ACC112 (cell line): ENCODE results near the gene FRAS1.
"Not testable (repeated sequence)": the region's sequence is repeated elsewhere in the genome, so short reads cannot be mapped to it uniquely, and the experiment has no call there.

ENCODE experiments used
- H2AFZ ChIP-seq: fragments of 200-600 bp; sonication (generic); one replicate; pipeline ENCODE4 v1.6.0; 2017; ENCODE audit warnings: antibody characterized with exemption, low read length; ENCODE audit not compliant: unreplicated experiment
- H3K27ac ChIP-seq: fragments of 200-600 bp; sonication (generic); 2 replicates; pipeline ENCODE4 v1.5.1; 2014; ENCODE audit warnings: low read depth, mild to moderate bottlenecking, antibody characterized with exemption, low read length, moderate library complexity
- H3K27me3 ChIP-seq: fragments of 200-600 bp; sonication (generic); 2 replicates; pipeline ENCODE4 v1.6.1; 2014; ENCODE audit warnings: mild to moderate bottlenecking, antibody characterized with exemption, low read length, moderate library complexity, mixed read lengths; ENCODE audit not compliant: insufficient read depth
- H3K36me3 ChIP-seq: fragments of 200-600 bp; sonication (generic); 2 replicates; pipeline ENCODE4 v1.6.1; 2016; ENCODE audit warnings: mild to moderate bottlenecking, antibody characterized with exemption, low read length, moderate library complexity, mixed read lengths; ENCODE audit not compliant: insufficient read depth
- H3K4me1 ChIP-seq: fragments of 200-600 bp; sonication (generic); one replicate; pipeline ENCODE4 v1.6.1; 2016; ENCODE audit warnings: low read length, mixed read lengths; ENCODE audit not compliant: insufficient read depth, unreplicated experiment, control insufficient read depth
- H3K4me3 ChIP-seq: fragments of 200-600 bp; sonication (generic); 2 replicates; pipeline ENCODE4 v1.5.1; 2014; ENCODE audit warnings: mild to moderate bottlenecking, low read depth, low read length
- H3K79me2 ChIP-seq: fragments of 200-600 bp; sonication (generic); one replicate; pipeline ENCODE4 v1.6.0; 2016; ENCODE audit warnings: low read length; ENCODE audit not compliant: control insufficient read depth, unreplicated experiment, insufficient read depth

FRAS1 gene

DNA sequence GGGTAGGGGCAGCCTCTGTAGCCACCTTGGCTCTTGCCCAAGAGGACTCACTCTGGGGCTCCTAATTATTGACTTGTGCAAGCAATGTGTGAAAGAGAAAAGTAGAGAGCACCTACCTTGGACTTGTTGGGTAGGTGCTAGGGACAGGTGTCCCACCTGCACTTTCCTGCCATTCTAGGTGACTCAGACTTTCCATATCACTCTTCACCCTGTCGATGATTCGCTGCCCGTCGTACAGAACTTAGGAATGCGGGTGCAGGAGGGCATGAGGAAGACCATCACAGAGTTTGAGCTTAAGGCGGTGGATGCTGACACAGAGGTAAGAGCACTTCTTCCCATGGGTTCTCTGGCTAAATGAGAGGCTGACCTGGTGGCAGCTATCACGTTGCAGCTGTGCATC lies 407.1 kb downstream of the FRAS1 start:
- H2AFZ ChIP-seq: no peak overlapping the region
- H3K4me3 ChIP-seq: no peak overlapping the region
- H3K4me1 ChIP-seq: no peaks in the 10 kb centered on the region
- H3K27me3 ChIP-seq: no peaks in the 10 kb centered on the region
- no peaks in the 10 kb centered on the region for H3K79me2 ChIP-seq
- no peak overlapping the region for H3K27ac ChIP-seq
- H3K36me3 ChIP-seq: no peaks in the 10 kb centered on the region

- not testable (repeated sequence) for H3K4me3 ChIP-seq, H3K27me3 ChIP-seq, H3K36me3 ChIP-seq, H3K79me2 ChIP-seq, H3K4me1 ChIP-seq, H3K27ac ChIP-seq, H2AFZ ChIP-seq
Observed at GRCh38 chr4:78467223-78467622, 410.1 kb downstream of the FRAS1 start.

GRCh38 chr4:78468272-78468671 lies 411.1 kb downstream of the FRAS1 start:
- no peak overlapping the region for H3K4me3 ChIP-seq
- no peaks in the 10 kb centered on the region for H3K36me3 ChIP-seq
- H2AFZ ChIP-seq: no peak overlapping the region
- no peaks in the 10 kb centered on the region for H3K4me1 ChIP-seq
- H3K27me3 ChIP-seq: peaks cover 5% of the 10 kb centered on the region; the same call in 1 of the 2 replicates
- H3K27ac ChIP-seq: no peak overlapping the region
- no peaks in the 10 kb centered on the region for H3K79me2 ChIP-seq

DNA sequence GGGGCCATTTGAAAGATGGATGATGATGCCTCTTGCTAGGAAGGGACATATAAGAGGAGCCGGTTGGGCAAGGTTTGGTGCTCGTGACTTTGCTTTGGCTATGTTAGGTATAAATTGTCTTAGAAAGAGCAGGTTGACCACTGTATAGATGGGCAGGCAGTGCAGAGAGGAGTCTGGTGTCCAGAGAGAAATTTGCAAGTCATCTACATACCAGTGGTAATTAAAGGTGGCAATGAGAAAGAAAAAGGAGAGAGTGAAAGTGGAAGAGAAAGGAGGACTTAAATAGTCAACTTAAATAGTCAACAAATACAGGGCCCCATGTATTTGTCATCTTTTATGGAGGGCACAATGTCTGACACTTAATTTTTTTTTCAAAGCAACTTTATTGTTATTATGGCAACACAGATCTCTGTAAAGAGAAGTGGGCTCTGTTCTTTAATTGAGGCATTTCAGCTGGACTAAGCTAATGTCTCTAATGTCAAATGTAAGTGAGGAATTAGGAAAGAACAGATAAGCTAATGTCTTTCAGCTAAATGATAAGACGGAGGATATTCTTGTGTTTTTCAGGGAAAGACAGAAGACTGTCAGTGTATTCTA lies 419.1 kb downstream of the FRAS1 start:
- Histone ChIP-seq H3K79me2 (no peaks in the 10 kb centered on the region), H3K4me3 (no peak overlapping the region), H3K27ac (no peak overlapping the region), H3K36me3 (no peaks in the 10 kb centered on the region), H3K27me3 (peaks cover 5% of the 10 kb centered on the region; the same call in 1 of the 2 replicates), H3K4me1 (peaks cover 17% of the 10 kb centered on the region), H2AFZ (no peak overlapping the region)

- Histone ChIP-seq H3K36me3 (no peaks in the 10 kb centered on the region), H3K27me3 (peaks cover 5% of the 10 kb centered on the region; the same call in 1 of the 2 replicates), H2AFZ (no peak overlapping the region), H3K4me3 (no peak overlapping the region), H3K4me1 (peaks cover 24% of the 10 kb centered on the region), H3K79me2 (no peaks in the 10 kb centered on the region), H3K27ac (no peak overlapping the region)
Observed at GRCh38 chr4:78477276-78477675, 420.2 kb downstream of the FRAS1 start.

DNA sequence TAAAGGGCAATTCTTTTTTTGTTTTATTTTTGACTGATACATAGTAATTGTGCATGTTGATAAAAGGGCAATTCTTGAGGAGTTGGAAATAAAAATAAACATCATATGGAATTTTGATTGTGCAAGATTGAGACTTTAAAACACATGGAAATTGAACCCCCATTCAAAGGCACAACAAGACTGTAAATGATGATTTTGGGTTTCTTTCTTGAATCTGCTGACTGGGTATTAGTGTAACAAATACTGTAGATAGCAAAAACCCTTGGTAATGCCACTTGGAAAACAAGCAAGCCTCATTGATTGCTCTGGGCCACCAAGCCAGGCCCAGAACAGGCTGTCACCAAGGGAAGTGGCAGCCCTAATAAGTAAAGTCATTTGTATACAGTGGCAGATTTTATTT lies 421.4 kb downstream of the FRAS1 start:
- Histone ChIP-seq H3K36me3 (no peaks in the 10 kb centered on the region), H3K4me1 (peaks cover 24% of the 10 kb centered on the region)

DNA sequence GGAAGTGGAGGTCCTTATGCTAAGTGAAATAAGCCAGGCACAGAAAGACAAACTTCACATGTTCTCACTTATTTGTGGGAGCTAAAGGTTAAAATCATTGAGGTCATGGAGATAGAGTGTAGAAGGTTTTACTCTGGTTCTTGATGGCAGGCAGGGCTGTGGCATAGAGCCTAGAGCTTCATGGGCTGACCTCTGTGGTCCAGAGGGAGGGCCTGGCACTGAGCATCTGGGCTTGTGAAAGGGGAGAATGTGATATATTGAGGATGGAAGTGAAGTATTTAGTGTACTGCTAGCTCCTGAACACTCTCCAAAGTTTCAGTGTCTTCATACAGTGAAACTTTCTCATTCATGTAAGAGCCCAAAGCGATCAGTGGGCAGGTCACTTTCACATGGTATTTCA lies 423.2 kb downstream of the FRAS1 start:
- no peak overlapping the region for H3K4me3 ChIP-seq
- no peaks in the 10 kb centered on the region for H3K79me2 ChIP-seq
- peaks cover 24% of the 10 kb centered on the region for H3K4me1 ChIP-seq
- no peaks in the 10 kb centered on the region for H3K27me3 ChIP-seq
- no peaks in the 10 kb centered on the region for H3K36me3 ChIP-seq
- H2AFZ ChIP-seq: no peak overlapping the region
- H3K27ac ChIP-seq: no peak overlapping the region

More for the DNA sequence above, 421.4 kb downstream of the FRAS1 start:
- Histone ChIP-seq H3K27me3 (no peaks in the 10 kb centered on the region), H3K27ac (no peak overlapping the region), H3K4me3 (no peak overlapping the region), H3K79me2 (no peaks in the 10 kb centered on the region), H2AFZ (no peak overlapping the region)

DNA sequence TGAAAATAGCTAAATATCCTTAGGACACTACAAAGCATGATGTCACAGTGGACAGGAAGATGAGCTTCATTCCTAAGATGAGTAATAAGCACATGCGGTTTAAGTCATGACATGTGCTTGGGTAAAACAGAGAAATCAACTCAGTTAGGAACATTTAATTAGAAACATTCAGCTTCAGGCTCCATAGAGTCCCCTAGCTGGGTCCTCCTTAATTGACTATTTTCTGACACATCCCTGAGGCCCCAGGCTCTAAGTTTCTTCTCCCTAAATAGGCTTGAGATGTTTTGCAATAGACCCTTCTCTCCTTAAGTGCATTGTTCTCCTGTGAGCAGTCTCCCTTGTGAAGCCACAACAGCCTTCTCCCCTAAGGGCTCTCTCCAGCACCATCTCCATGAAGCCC lies 424.1 kb downstream of the FRAS1 start:
- Histone ChIP-seq H3K27ac (peak overlapping the region; percentile 77), H3K27me3 (no peaks in the 10 kb centered on the region), H3K36me3 (no peaks in the 10 kb centered on the region), H3K4me1 (peaks cover 24% of the 10 kb centered on the region), H3K4me3 (no peak overlapping the region), H2AFZ (peak overlapping the region; percentile 35), H3K79me2 (no peaks in the 10 kb centered on the region)

- H3K79me2 ChIP-seq: no peaks in the 10 kb centered on the region
- H3K36me3 ChIP-seq: no peaks in the 10 kb centered on the region
- H3K4me3 ChIP-seq: no peak overlapping the region
- H2AFZ ChIP-seq: no peak overlapping the region
- no peaks in the 10 kb centered on the region for H3K27me3 ChIP-seq
- no peak overlapping the region for H3K27ac ChIP-seq
- peaks cover 21% of the 10 kb centered on the region for H3K4me1 ChIP-seq
Observed at GRCh38 chr4:78482281-78482680, 425.2 kb downstream of the FRAS1 start.

DNA sequence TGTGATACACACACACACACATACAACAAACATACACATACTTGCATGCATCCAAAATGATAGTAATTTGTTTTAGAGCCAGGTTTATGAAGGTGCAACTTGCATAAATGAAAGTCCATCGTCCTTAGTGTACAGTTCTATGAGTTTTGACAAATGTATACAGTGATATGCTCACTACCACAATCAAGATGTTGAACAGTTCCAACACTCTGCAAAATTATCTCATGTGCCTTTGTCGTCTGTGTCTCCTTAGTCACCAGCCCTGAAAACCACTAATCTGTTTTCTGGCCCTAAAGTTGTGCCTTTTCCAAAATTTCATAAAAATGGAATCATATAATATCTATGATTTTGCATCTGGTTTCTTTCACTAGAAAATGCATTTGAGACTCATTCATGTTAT lies 426.7 kb downstream of the FRAS1 start:
- no peak overlapping the region for H2AFZ ChIP-seq
- no peaks in the 10 kb centered on the region for H3K79me2 ChIP-seq
- H3K4me1 ChIP-seq: peaks cover 16% of the 10 kb centered on the region
- no peaks in the 10 kb centered on the region for H3K36me3 ChIP-seq
- no peak overlapping the region for H3K27ac ChIP-seq
- H3K27me3 ChIP-seq: no peaks in the 10 kb centered on the region
- H3K4me3 ChIP-seq: no peak overlapping the region

DNA sequence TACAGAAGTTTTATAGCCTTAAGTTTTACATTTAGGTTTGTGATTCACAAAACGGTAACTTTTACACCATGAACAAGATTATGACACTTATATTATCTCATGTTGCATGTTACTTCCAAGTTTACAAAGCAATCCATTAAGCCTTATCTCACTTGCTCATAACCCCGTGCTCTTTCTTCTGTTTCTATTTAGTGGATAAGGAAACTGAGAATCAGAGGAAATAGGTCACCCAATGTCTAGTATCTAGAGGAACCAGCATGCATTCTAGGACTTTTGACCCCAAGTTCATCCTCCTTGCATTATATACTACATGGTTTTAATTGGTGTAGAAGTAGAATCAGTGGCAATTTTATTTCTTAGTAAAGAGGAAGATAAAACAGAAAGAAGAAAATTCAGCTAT lies 427.5 kb downstream of the FRAS1 start:
- Histone ChIP-seq H3K27me3 (0 out of 2 replicates have a peak, but pooled peaks cover 2% of the 10 kb centered on the region), H3K36me3 (no peaks in the 10 kb centered on the region), H3K4me3 (no peak overlapping the region), H3K79me2 (no peaks in the 10 kb centered on the region), H2AFZ (no peak overlapping the region), H3K4me1 (peaks cover 16% of the 10 kb centered on the region), H3K27ac (no peak overlapping the region)
